Activated CD4-positive, alpha-beta T cell treated with anti-CD3 and anti-CD28 coated beads, Interleukin-10, Interleukin-2, amounts not matched to agents 100 ng/mL and 50 ng/mL, durations not matched to agents 16 hours and 8 hours (primary cell): ENCODE measurements around the gene TAB2.

ENCODE experiments used
- DNase-seq: peaks from one replicate; pipeline ENCODE4 v3.0.0-alpha.2; 2020

The TAB2 gene

GRCh38 chr6:149373511-149373910 lies 56.0 kb downstream of the TAB2 start:
- no peak for DNase-seq

GRCh38 chr6:149379977-149380376 lies 62.5 kb downstream of the TAB2 start:
- no peak for DNase-seq

GRCh38 chr6:149380523-149380922 lies 63.0 kb downstream of the TAB2 start:
- DNase-seq = peak; percentile 56

- no peak for DNase-seq
These were observed 65.9 kb downstream of the TAB2 start for GRCh38 chr6:149383371-149383770.

- no peak for DNase-seq
These were observed 67.0 kb downstream of the TAB2 start for GRCh38 chr6:149384464-149384863.

GRCh38 chr6:149385998-149386646 lies 68.6 kb downstream of the TAB2 start:
- DNase-seq = no peak

- DNase-seq = no peak
These were observed 70.4 kb downstream of the TAB2 start for GRCh38 chr6:149387779-149388512.

- no peak for DNase-seq
These were observed 72.2 kb downstream of the TAB2 start for GRCh38 chr6:149389509-149390297.

- no peak for DNase-seq
These were observed 74.6 kb downstream of the TAB2 start for GRCh38 chr6:149392093-149392492.

- DNase-seq = no peak
These were observed 75.0 kb downstream of the TAB2 start for GRCh38 chr6:149392535-149392934.

- no peak for DNase-seq
These were observed 75.6 kb downstream of the TAB2 start for GRCh38 chr6:149393002-149393679.

GRCh38 chr6:149395185-149395584 lies 77.7 kb downstream of the TAB2 start:
- DNase-seq = no peak

- DNase-seq = no peak
These were observed 79.9 kb downstream of the TAB2 start for GRCh38 chr6:149397384-149397783.

GRCh38 chr6:149400050-149400449 lies 82.5 kb downstream of the TAB2 start, which contains the start of gene SUMO4:
SUMO4 (plus strand) TSS chr6:149400262; CDS start chr6:149400392, 130 bp downstream.
- DNase-seq = no peak

GRCh38 chr6:149403534-149403933 lies 86.0 kb downstream of the TAB2 start:
- DNase-seq = no peak

- peak; percentile 26 for DNase-seq
These were observed 88.6 kb downstream of the TAB2 start for GRCh38 chr6:149405823-149406765.

- DNase-seq = no peak
These were observed 92.1 kb downstream of the TAB2 start for GRCh38 chr6:149409617-149410016.

- no peak for DNase-seq
These were observed 93.0 kb downstream of the TAB2 start for GRCh38 chr6:149410557-149410956.

GRCh38 chr6:149414009-149414408 lies 96.5 kb downstream of the TAB2 start:
- DNase-seq = no peak

GRCh38 chr6:149414821-149415220 lies 97.3 kb downstream of the TAB2 start:
- DNase-seq = no peak

- no peak for DNase-seq
These were observed 102.3 kb downstream of the TAB2 start for GRCh38 chr6:149419696-149420404.
